ENCODE data around the gene MAP3K4.

DNA sequence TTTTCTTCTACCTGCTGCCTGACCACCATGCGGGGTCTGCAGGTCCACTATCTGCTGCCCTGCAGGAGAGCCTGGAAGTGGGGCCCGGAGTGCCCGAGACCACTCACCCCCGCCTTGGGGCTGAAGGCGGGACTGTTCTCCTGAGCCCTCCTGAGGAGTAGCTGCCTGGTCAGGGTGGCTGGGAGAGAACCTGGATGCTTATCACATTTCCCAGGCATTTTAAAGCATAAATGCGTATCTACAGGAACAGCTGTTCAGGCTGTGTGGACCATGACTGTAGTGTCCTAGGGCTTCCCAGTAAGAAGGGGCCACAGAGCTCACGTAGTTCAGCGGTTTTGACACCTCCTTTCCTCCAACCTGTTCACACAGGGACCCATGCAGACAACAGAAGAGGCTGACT is 159.0 kb downstream of the MAP3K4 start:
- TF ChIP-seq EZH2 (IDR thresholded peaks at IDR 0.05), result no peak
- TF ChIP-seq POLR2AphosphoS5 (IDR thresholded peaks at IDR 0.05; ENCODE audit: borderline replicate concordance, low read depth, low read length), result no peak
- no peak for TF ChIP-seq FOXP2 (optimal IDR thresholded peaks at IDR 0.05; ENCODE audit: control extremely low read depth, extremely low read length, insufficient read depth)
